Hematopoietic multipotent progenitor cell treated with erythropoietin and hydrocortisone succinate and interleukin-3 and kit ligand, for 4 days (in vitro differentiated cells): ENCODE results near the gene MACROD2.
A peak's percentile ranks its signal among the peaks of the same experiment; 100 is the strongest.
"Not testable (repeated sequence)": the region's sequence is repeated elsewhere in the genome, so short reads cannot be mapped to it uniquely, and the experiment has no call there.

Experiments used
- DNase-seq: peaks from one replicate; pipeline ENCODE4 v3.0.0-alpha.2; 2015

The MACROD2 gene

DNA sequence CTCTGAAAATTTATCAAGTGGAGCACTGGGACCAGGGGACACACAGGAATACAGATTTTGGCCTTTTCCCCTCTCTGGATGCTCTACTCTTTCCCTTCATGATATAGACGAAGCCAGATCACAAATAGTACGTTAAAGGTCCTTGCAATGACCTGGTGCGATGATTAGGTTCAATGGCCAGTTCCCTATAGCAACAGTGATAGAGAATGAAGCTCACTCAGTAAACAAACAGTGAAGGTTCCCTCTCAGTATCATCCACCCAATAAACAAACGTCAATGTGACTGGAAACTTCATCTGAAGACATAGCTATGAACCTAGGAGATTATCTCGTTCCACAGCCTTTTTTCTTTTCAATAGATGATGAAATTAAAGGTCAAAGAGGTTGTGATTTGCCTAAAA is 1981.7 kb downstream of the MACROD2 start:
- DNase-seq, result no peak

DNA sequence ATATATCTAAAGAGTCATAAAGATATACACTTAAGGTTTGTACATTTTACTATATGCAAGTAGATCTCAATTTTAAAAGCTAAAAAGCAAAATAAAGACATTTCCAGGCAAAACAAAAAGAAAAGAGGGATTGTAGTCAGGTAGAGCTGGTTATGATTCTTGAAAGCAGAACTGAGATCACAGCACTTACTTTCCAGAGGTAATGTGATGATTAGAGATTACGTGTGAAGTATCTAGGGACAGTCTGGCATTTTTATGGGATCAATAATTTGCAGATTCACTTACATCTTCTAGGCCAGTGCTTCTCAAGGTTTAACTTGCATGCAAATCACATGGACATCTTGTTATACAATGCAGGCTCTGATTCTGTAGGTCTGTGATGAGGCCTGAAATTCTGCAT is 1982.4 kb downstream of the MACROD2 start:
- DNase-seq, result no peak

GRCh38 chr20:15985494-15986368 is 1990.4 kb downstream of the MACROD2 start:
- not testable (repeated sequence) for DNase-seq

- DNase-seq, result no peak
Observed at GRCh38 chr20:15986690-15987089, 1991.4 kb downstream of the MACROD2 start.

DNA sequence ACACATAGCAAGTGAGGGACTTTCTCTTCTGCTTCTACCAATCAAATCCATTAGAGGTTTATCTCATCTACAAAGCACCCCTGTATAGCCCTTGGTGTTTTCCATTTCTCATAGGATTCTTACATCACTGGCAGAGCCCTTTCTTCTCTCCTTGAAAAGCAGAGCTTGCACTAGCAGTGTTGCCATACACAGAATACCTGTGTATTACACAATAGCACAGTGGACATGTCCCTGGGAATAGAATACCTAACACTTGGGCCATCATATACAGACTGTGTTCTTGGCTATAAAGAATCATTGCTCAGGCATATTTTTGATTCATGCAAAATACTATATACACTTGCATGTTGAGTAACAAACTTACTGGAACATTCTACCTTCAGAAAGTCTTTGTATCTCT is 1996.0 kb downstream of the MACROD2 start:
- no peak for DNase-seq

GRCh38 chr20:15992564-15992963 is 1997.2 kb downstream of the MACROD2 start:
- DNase-seq, result no peak

DNA sequence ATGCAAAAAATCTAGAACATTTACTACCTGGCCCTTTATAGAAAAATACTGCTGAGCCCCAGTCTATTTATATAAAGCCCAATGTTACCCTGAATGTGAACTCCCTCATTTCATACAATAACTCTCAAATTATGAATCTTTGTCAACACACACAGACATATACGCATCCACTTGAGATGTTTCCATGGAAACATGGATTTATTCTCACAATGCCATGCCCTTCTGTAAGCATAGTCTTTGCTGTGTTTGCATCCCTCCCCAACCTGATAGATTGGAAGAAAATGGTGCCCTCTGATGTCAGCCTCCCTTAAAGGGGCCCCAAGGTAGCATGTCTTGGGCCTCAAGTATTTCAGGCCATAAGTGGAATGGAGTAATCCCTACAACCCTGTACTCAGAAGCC is 2004.8 kb downstream of the MACROD2 start:
- no peak for DNase-seq

GRCh38 chr20:16001286-16001685 is 2006.0 kb downstream of the MACROD2 start:
- no peak for DNase-seq

DNA sequence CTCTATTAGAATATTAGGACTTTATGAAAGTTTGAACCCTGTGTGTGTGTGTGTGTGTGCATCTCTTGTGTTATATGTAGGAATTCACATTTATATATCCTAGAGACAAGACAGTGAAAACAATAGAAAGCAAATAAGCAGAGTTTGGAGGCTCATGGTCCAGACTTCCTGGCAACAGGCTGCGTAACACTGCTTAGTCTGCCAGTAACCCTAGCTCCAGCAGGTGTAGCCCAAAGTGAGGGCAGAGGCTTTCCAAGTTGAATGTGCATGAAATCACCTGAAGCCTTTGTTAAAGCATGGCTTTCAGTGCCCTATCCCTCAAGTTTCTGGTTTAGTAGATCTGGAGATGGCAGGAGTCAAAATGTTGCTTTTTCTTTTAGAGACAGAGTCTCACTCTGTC is 2008.0 kb downstream of the MACROD2 start:
- DNase-seq, result no peak

- no peak for DNase-seq
Observed at GRCh38 chr20:16004108-16004854, 2009.0 kb downstream of the MACROD2 start.

- peak; percentile 49 for DNase-seq
Observed at GRCh38 chr20:16005021-16005914, 2010.0 kb downstream of the MACROD2 start.

DNA sequence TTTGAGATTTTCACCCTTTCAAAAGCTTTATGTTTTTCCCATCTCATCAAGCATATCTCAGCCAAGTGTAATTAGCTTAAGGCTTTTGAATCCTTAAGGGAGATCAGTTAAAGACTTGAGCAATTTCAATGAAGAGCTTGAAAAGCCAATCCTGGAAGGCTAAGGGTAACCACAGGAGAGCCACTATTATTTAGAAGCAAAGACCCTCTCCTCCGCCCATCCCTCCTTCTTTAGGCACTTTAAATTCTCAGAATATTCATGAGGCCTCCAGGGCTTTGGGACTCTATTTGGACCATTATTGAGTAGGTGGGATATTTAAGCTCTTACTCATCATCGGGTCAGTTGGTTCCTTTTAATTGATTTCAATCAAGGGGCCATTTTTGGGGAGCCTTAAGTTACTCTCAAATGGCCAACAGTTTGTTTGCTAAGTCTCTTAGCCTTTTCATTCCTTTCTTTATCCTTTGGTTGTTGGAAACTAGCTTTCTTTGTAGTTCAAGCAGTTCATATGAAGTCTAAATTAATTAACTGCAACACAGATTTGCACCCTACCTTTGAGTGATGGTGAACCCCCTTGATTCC is 2010.7 kb downstream of the MACROD2 start:
- no peak for DNase-seq

- no peak for DNase-seq
Observed at GRCh38 chr20:16007164-16007563, 2011.8 kb downstream of the MACROD2 start.

- DNase-seq, result peak; percentile 18
Observed at GRCh38 chr20:16007962-16008361, 2012.6 kb downstream of the MACROD2 start.

- no peak for DNase-seq
Observed at GRCh38 chr20:16011056-16011455, 2015.7 kb downstream of the MACROD2 start.

- DNase-seq, result no peak
Observed at GRCh38 chr20:16011519-16011918, 2016.2 kb downstream of the MACROD2 start.

DNA sequence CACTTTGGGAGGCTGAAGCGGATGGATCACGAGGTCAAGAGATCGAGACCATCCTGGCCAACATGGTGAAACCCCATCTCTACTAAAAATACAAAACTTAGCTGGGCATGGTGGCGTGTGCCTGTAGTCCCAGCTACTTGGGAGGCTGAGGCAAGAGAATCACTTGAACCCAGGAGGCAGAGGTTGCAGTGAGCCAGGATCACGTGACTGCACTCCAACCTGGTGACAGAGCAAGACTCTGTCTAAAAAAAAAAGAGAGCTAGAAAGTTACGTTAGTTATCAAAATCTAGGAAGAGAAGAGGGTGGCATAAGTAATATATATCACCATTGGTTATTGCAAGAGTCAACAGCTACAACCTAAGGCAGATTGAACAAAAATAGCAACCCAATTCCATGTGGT is 2017.6 kb downstream of the MACROD2 start:
- DNase-seq, result not testable (repeated sequence)

- no peak for DNase-seq
Observed at GRCh38 chr20:16013631-16014030, 2018.3 kb downstream of the MACROD2 start.

- no peak for DNase-seq
Observed at GRCh38 chr20:16014436-16014835, 2019.1 kb downstream of the MACROD2 start.

DNA sequence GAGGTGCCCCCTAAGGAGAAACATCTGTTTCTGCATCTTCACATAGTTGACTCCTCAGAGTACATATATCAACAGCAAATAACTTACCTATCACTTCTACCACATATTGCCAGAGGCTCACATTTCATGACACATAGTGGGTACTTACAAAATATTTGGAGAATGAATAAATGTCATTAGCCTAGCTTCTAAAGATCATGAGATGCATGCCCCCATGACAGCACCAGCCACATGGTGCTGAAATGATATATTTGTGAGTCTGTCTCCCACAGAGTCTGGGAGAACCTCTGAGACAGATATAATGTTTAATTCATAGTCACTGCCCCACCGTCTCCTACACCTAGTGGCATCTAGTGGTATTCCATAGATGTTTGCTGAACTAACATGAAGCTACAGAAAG is 2022.3 kb downstream of the MACROD2 start:
- DNase-seq, result no peak

DNA sequence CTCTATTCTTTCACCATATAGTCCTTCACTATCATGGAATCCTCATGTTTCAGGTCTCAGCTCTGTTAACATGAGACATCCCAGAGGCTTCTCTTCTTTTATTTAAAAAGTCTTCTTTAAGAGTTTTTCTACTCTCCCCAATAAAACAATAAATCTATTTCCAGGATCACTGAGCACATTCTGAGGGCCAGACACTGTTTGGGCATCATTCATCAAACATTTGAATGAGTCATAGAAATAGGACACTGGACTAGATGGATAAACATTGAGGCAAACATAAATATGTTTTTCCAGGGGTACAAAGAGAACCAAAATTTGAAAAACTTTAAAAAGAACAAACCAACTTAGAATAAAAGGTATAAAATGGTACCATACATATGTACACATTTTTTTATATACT is 2023.6 kb downstream of the MACROD2 start:
- DNase-seq, result no peak

DNA sequence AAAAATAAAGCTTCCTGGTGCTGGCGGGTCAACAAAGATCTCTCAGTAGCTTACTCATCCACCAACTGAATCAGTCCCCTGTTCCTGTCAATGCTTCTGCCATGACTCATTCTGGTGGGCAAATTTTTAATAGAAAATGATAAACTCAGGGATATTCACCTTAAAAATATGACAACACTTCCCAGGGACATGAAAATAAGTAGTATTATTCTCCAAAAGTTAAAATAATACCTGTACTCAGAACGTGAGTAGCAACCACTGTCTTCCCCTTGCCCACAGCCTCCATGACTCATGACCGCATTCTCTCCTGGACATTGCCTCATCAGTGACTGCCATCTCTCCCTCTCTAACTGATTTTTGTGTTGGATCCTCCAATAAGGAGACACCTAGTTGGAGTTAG is 2025.7 kb downstream of the MACROD2 start:
- DNase-seq, result no peak

GRCh38 chr20:16025084-16025483 is 2029.8 kb downstream of the MACROD2 start:
- DNase-seq, result no peak
